GM12878 (cell line): ENCODE measurements around the gene IGFALS. TPM values are rescaled to one million over a fixed set of nuclear protein-coding genes. Genes with fewer than 3 reads are reported as not detected.

ENCODE experiments used
- ATAC-seq: fragments of 200-7000 bp; cut with Tn5 transposase; 3 replicates; pipeline ENCODE4 v1.9.1; 2020; ENCODE audit warnings: mild to moderate bottlenecking, moderate library complexity
- BruUV-seq: library from RNA; stranded (reverse); fragments of 400-500 nt; replicated peaks from 2 replicates; lab custom pipeline; 2021; lab: Mats Ljungman, UMichigan
- CTCF ChIA-PET: fragments of 300-600 bp; sonication (Branson Sonifier 250); formaldehyde crosslinking; extraction: SDS; loops from one replicate; lab custom pipeline; 2021; ENCODE audit warnings: inconsistent platforms; lab: Yijun Ruan, JAX
- POLR2A ChIA-PET: fragments of 350-600 bp; formaldehyde crosslinking; extraction: SDS; loops from one replicate; lab custom pipeline; 2021; ENCODE audit warnings: inconsistent platforms; lab: Charles Lee
- RAD21 ChIA-PET: fragments of 300-600 bp; sonication (Branson Sonifier 250); formaldehyde crosslinking; loops from one replicate; lab custom pipeline; 2023; ENCODE audit warnings: antibody characterized with exemption; ENCODE audit not compliant: unreplicated experiment; lab: Charles Lee
- SMC1A ChIA-PET: fragments of 300-600 bp; sonication (Branson Sonifier 250); formaldehyde crosslinking; loops from one replicate; lab custom pipeline; 2023; ENCODE audit not compliant: unreplicated experiment, uncharacterized antibody; lab: Charles Lee
- DNase-seq: peaks from one replicate; pipeline ENCODE4 v3.0.0-alpha.2; 2011; ENCODE audit warnings: low read depth, low spot score
- FAIRE-seq: peaks from 3 replicates; lab custom pipeline; 2011; peaks lifted over from hg19 to GRCh38; lab: Jason Lieb, UNC
- H2AFZ ChIP-seq: 2 replicates; pipeline ENCODE4 v1.6.0; 2011; ENCODE audit warnings: low read depth, low read length, control low read depth; ENCODE audit not compliant: control insufficient read depth
- H3K27ac ChIP-seq: 2 replicates; pipeline ENCODE4 v1.5.1; 2011; ENCODE audit warnings: control low read depth; ENCODE audit not compliant: control insufficient read depth, insufficient read depth
- H3K27me3 ChIP-seq, 2 experiments: replicated peaks in 1 of 2; 2 replicates each; pipeline versions ENCODE4 v1.6.0 to v1.6.1; 2011; ENCODE audit warnings: low read length in 1 of 2; ENCODE audit not compliant: control insufficient read depth in 2 of 2, insufficient read depth in 2 of 2
- H3K36me3 ChIP-seq, 2 experiments: 2 replicates each; pipeline ENCODE4 v1.5.1; 2011; ENCODE audit warnings: low read length in 1 of 2; ENCODE audit not compliant: control insufficient read depth in 2 of 2, insufficient read depth in 2 of 2
- H3K4me1 ChIP-seq: 2 replicates; pipeline ENCODE4 v1.6.1; 2011; ENCODE audit warnings: mild to moderate bottlenecking, low read length, moderate library complexity, mixed read lengths; ENCODE audit not compliant: control insufficient read depth, insufficient read depth
- H3K4me2 ChIP-seq: 2 replicates; pipeline ENCODE4 v1.6.0; 2011; ENCODE audit warnings: control low read depth; ENCODE audit not compliant: control insufficient read depth, insufficient read depth
- H3K4me3 ChIP-seq: fragments of 200-600 bp; sonication (generic); 2 replicates; pipeline ENCODE4 v1.5.1; 2016
- H3K79me2 ChIP-seq: 2 replicates; pipeline ENCODE4 v1.6.0; 2011; ENCODE audit warnings: low read length; ENCODE audit not compliant: control insufficient read depth, insufficient read depth
- H3K9ac ChIP-seq: 2 replicates; pipeline ENCODE4 v1.8.0; 2011; ENCODE audit warnings: low read length, control low read depth, mixed read lengths; ENCODE audit not compliant: control insufficient read depth, insufficient read depth
- H3K9me3 ChIP-seq: replicated peaks from 3 replicates; pipeline ENCODE4 v1.5.1; 2011; ENCODE audit warnings: mild to moderate bottlenecking, low read length; ENCODE audit not compliant: control insufficient read depth, insufficient read depth
- H4K20me1 ChIP-seq: 2 replicates; pipeline ENCODE4 v1.6.0; 2011; ENCODE audit not compliant: control insufficient read depth, insufficient read depth
- BCL11A ChIP-seq: IDR thresholded peaks from 2 replicates; pipeline ENCODE4 v1.6.1; 2011; ENCODE audit warnings: low read depth, low read length
- WGBS: methylation state at CpG from one replicate; pipeline ENCODE4 v1.1.6; 2016; ENCODE audit warnings: low lambda C conversion rate; ENCODE audit not compliant: insufficient replicate concordance, insufficient coverage; ENCODE audit errors: missing lambda C conversion rate; 5-methylcytosine and 5-hydroxymethylcytosine counted together
- in situ Hi-C: fragments of 300-500 bp; cut with MboI; formaldehyde crosslinking; loops from 9 replicates; pipeline ENCODE4 v1.14.3; 2018; ENCODE audit warnings: mixed read lengths
- intact Hi-C: fragments of 100-400 bp; cut with micrococcal nuclease; formaldehyde crosslinking; loops from one replicate; pipeline ENCODE4 v1.14.2; 2022; ENCODE audit not compliant: unreplicated experiment
- polyA plus RNA-seq, 11 experiments: library from polyadenylated mRNA; depleted of rRNA in 4 of 11; unstranded in 6 of 11; stranded (reverse) in 5 of 11; fragments of >200 nt; fragmentation: Nextera tagmentation in 4 of 11; fragmentation: Illumina TruSeq in 1 of 11; extraction: Ambion mirVana in 4 of 11; extraction: Trizol in 1 of 11; gene quantifications; 1 replicate in 1 of 11; 2 replicates in 10 of 11; pipeline versions ENCODE4 v1.2.1 to v1.2.3, GENCODE V29; 2011 to 2016; ENCODE audit warnings: inconsistent platforms in 2 of 11, missing spikeins in 2 of 11, low read depth in 1 of 11
- total RNA-seq, 4 experiments: library from RNA; depleted of rRNA in 3 of 4; stranded (reverse); fragments of >200 nt in 3 of 4; fragmentation: Illumina TruSeq in 1 of 4; extraction: Trizol in 1 of 4; gene quantifications; 2 replicates each; pipeline versions ENCODE4 v1.2.1 to v1.2.3, GENCODE V29; 2013 to 2021
- TF ChIP-seq, protein P1 (sequence below): fragments of 450-650 bp; formaldehyde crosslinking; IDR thresholded peaks from 2 replicates; pipeline ENCODE4 v1.4.0; 2022; ENCODE audit warnings: mild to moderate bottlenecking, moderate library complexity

The IGFALS gene
- total and polyA plus RNA-seq, 10 of the 15 experiments (the other 5 are each of a cell fraction or from before 2014, with no cell fraction given): 0.04 to 0.11 TPM; not detected in 8

DNA sequence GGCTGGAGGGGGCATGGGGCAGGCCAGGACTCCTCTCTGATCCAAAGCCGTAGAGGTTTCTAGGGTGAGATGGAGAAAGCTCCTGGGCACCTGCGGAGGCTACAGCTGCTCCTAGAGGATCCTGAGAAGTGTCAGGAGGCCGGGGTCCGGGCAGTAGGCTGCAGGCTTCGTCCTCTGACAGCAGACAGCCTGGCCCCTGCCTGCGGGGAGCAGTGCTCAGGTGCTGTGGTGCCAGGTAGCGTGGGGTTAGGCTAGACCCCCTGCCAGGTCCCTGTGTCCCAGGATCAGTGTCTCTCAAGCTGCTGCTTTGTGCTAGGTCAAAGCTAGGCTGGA, 19.1 kb downstream of the IGFALS start:
- Histone ChIP-seq H3K4me1 (peaks cover 15% of the 10 kb centered on the region), H3K4me3 (peak overlapping the region; percentile 100), H2AFZ (no peak overlapping the region), H3K9me3 (no peaks in the 10 kb centered on the region), H3K4me2 (peak overlapping the region; percentile 94), H3K36me3 (peaks cover 0 to 10% of the 10 kb centered on the region in 2 experiments; a peak in 2 of 4 replicates), H3K9ac (peak overlapping the region; percentile 78), H3K27ac (no peak overlapping the region), H3K27me3 (no peaks in the 10 kb centered on the region), H4K20me1 (no peaks in the 10 kb centered on the region), H3K79me2 (peaks cover 43% of the 10 kb centered on the region)
- ATAC-seq: no peak
- DNase-seq: no peak
- ChIA-PET POLR2A (interaction anchor here (5.8 kb wide), 1 partner anchor 8 kb away, joined by 39 read pairs; the partner anchor contains the start of genes NUBP2 and SPSB3), SMC1A (no interaction called here), RAD21 (no interaction called here), CTCF (interaction anchor here (0.7 to 1.2 kb wide), 3 partner anchors 8 to 166 kb away, joined by 3 to 9 read pairs (median 3); partner anchors contain the start of genes NUBP2 and SPSB3)
- WGBS: 75% methylated on average over 7 of the region's 7 CpGs
- FAIRE-seq: no peak
- intact Hi-C loops (loop anchor here (5.0 kb wide), 1 partner anchor 67 kb away; the partner anchor contains the start of gene MAPK8IP3), in situ Hi-C loops (loop anchor here (5.0 kb wide), 1 partner anchor 62 kb away; no protein-coding TSS in a partner anchor)
- TF ChIP-seq, protein P1, sequence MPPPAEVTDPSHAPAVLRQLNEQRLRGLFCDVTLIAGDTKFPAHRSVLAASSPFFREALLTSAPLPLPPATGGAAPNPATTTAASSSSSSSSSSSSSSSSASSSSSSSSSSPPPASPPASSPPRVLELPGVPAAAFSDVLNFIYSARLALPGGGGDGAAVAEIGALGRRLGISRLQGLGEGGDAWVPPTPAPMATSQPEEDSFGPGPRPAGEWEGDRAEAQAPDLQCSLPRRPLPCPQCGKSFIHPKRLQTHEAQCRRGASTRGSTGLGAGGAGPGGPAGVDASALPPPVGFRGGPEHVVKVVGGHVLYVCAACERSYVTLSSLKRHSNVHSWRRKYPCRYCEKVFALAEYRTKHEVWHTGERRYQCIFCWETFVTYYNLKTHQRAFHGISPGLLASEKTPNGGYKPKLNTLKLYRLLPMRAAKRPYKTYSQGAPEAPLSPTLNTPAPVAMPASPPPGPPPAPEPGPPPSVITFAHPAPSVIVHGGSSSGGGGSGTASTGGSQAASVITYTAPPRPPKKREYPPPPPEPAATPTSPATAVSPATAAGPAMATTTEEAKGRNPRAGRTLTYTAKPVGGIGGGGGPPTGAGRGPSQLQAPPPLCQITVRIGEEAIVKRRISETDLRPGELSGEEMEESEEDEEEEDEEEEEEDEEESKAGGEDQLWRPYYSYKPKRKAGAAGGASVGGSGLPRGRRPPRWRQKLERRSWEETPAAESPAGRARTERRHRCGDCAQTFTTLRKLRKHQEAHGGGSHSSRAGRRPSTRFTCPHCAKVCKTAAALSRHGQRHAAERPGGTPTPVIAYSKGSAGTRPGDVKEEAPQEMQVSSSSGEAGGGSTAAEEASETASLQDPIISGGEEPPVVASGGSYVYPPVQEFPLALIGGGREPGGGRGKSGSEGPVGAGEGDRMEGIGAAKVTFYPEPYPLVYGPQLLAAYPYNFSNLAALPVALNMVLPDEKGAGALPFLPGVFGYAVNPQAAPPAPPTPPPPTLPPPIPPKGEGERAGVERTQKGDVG (CRISPR knock-in tag): no peak
- TF ChIP-seq BCL11A: 0 out of 2 replicates have a peak, but pooled peaks have one; percentile 1
- no TSS peak for BruUV-seq
